ENCODE results near the gene VPS39. TPM values are rescaled to one million over a fixed set of nuclear protein-coding genes. Genes with fewer than 3 reads are reported as not detected.

VPS39 gene
- total RNA-seq, 1 donor from 2014 or later = 53.6 TPM

- no peak for DNase-seq (ENCODE audit: extremely low read depth, low read depth, low spot score)
These were observed 61.3 kb downstream of the VPS39 start for GRCh38 chr15:42146551-42147430.

GRCh38 chr15:42145546-42146455, 62.3 kb downstream of the VPS39 start:
- no peak for DNase-seq (ENCODE audit: extremely low read depth, low read depth, low spot score)

GRCh38 chr15:42144841-42145375, 63.2 kb downstream of the VPS39 start:
- DNase-seq (ENCODE audit: extremely low read depth, low read depth, low spot score) = no peak

GRCh38 chr15:42143866-42144625, 64.1 kb downstream of the VPS39 start:
- no peak for DNase-seq (ENCODE audit: extremely low read depth, low read depth, low spot score)

- no peak for DNase-seq (ENCODE audit: extremely low read depth, low read depth, low spot score)
These were observed 64.7 kb downstream of the VPS39 start for GRCh38 chr15:42143356-42143755.

- DNase-seq (ENCODE audit: extremely low read depth, low read depth, low spot score) = no peak
These were observed 66.1 kb downstream of the VPS39 start for GRCh38 chr15:42141795-42142667.

- DNase-seq (ENCODE audit: extremely low read depth, low read depth, low spot score) = no peak
These were observed 66.9 kb downstream of the VPS39 start for GRCh38 chr15:42141246-42141645.

- no peak for DNase-seq (ENCODE audit: extremely low read depth, low read depth, low spot score)
These were observed 67.6 kb downstream of the VPS39 start for GRCh38 chr15:42140383-42141070.

GRCh38 chr15:42139596-42139995, 68.5 kb downstream of the VPS39 start:
- no peak for DNase-seq (ENCODE audit: extremely low read depth, low read depth, low spot score)

GRCh38 chr15:42138968-42139386, 69.1 kb downstream of the VPS39 start:
- DNase-seq (ENCODE audit: extremely low read depth, low read depth, low spot score) = no peak

GRCh38 chr15:42138411-42138810, 69.7 kb downstream of the VPS39 start:
- DNase-seq (ENCODE audit: extremely low read depth, low read depth, low spot score) = no peak

- DNase-seq (ENCODE audit: extremely low read depth, low read depth, low spot score) = peak; percentile 31
These were observed 70.4 kb downstream of the VPS39 start for GRCh38 chr15:42137461-42138261.

- DNase-seq (ENCODE audit: extremely low read depth, low read depth, low spot score) = no peak
These were observed 71.6 kb downstream of the VPS39 start for GRCh38 chr15:42136513-42136912.

GRCh38 chr15:42135351-42135750, 72.8 kb downstream of the VPS39 start:
- DNase-seq (ENCODE audit: extremely low read depth, low read depth, low spot score) = no peak

GRCh38 chr15:42134617-42135245, 73.4 kb downstream of the VPS39 start:
- DNase-seq (ENCODE audit: extremely low read depth, low read depth, low spot score) = no peak

GRCh38 chr15:42133886-42134502, 74.1 kb downstream of the VPS39 start:
- DNase-seq (ENCODE audit: extremely low read depth, low read depth, low spot score) = no peak

GRCh38 chr15:42133356-42133755, 74.7 kb downstream of the VPS39 start:
- DNase-seq (ENCODE audit: extremely low read depth, low read depth, low spot score) = no peak
